HG03565 (cell line): Measurements from ENCODE around the gene CPED1.

Experiments used
- ATAC-seq: cut with Tn5 transposase; IDR thresholded peaks from one replicate; pipeline ENCODE4 v1.9.1; 2021; ENCODE audit warnings: mild to moderate bottlenecking, moderate library complexity; ENCODE audit not compliant: unreplicated experiment

The CPED1 gene

DNA sequence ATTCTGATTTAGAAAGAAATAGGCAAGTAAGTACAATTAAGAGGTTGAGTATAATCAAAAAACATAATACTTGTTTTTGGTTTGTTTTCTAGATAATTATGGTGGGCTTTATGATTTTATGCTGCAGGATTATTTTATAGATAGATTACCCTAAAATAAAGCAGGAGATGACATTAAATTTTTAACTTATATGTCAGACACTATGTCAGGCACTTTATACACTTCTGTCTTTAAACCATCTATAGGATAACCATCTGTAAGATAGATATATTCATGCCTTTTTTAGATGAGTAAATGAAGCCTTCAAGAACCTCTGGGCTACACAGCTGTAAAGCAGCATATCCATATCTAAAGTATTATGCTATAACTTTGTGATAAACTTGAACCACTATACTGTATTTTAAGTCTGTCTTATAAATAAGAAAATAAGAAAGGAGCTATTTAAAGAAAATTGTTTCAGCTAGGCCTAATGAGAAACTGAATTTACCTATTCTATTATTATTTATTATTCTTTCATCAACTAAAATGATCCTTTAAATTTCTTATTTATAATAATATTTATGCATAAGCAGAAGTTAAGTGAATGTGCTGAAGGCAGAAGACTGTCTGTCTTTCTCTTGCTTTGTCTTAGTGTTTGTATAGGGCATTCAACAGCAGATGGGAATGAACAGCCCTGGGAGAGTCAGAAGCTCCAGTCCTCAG, 94.0 kb downstream of the CPED1 start:
- ATAC-seq = no peak

GRCh38 chr7:121083138-121083789, 94.8 kb downstream of the CPED1 start:
- ATAC-seq = no peak

DNA sequence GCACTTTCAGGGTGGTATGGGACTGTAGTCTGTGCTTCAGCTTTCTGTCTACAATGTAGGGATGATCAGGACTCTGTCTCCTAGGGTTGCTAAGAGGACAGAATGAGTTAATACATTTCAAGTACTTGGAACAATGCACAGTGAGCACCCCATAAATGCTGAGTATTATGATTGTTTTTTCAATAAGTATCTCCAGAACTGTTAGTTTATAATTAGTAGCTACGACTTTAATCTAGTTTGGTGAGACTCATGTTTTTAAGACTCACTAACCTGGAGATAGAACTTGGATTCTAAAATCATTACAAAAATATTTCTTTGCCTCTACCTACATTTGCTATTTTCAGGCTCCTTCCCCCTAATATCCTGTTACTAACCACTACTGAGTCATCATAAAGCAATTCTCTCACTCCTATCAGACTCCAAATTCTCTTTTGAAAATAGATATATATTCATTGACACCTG, 95.3 kb downstream of the CPED1 start:
- ATAC-seq = no peak

GRCh38 chr7:121084256-121084655, 95.7 kb downstream of the CPED1 start:
- ATAC-seq = no peak

GRCh38 chr7:121084748-121085336, 96.3 kb downstream of the CPED1 start:
- no peak for ATAC-seq

DNA sequence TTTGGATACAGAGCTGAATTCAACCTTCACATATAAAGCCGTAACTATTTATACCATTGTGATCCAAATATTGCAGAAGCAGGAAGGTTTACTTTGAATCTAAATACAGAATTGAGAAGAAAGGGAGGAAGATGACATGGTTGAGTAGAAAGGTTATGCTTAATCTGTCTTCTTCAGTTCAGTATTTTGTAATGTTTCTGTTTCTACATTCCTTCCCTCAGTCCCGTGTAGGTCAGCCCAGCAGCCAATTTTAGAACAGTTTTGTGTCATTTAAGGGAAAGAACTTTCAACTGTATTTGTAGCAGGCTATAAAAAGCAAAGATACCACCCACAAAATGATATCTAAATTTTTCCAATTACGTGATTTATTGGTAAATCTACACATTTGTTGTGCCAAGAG, 97.4 kb downstream of the CPED1 start:
- no peak for ATAC-seq

DNA sequence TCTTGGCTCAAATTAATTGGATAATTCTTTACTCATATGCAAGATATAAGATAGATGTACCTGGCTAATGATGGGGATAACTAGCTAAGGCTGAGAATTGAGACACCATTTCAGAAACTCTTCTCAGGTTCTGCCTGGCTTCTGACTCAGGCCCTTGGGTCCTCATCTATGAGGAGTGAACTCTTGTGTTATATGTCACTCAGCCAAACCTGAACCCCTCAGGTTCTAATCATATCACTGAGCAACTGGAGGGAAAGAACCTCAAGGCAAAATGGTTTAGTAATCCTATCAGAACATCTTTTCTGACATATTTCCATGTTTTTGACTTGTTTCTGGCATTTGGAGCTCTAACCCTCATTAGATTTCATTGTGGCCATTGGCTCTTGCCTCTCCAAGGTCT, 100.4 kb downstream of the CPED1 start:
- ATAC-seq = no peak

- ATAC-seq = no peak
These were observed 106.3 kb downstream of the CPED1 start for GRCh38 chr7:121094829-121095228.

DNA sequence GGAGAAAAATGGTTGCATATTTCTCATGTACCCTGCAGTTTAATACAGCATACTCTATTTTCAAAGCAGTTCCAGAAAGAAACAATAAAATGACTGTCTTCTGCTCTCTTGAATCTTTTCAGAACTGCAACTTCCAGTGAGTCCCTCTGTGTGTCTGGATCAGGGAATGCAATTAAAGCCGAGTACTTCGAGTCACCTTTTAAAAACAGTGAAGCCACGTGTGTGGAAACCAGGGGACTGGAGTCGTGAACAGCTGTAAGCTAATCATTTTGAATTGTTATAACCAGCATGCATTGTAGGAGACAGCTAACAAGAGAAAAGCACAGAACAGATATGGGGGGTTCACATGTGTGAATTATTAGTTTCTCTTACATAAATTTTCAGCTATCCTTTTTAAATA, 109.1 kb downstream of the CPED1 start:
- no peak for ATAC-seq

DNA sequence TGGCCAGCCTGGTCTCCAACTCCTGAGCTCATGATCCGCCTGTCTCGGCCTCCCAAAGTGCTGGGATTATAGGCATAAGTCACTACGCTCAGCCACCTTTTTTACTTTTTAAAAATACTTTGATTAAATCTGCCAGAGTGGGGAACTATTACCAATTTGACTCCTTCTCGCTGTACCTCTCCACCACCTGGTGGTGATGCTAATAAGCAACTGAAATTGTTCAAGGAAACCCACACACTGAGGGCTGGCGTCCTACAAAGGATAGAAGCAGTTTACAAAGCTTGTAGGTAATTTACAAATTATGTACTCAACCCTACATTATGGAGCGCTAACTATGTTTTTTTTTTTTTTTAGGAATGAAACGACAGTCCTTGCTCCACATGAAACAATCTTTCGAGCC, 111.1 kb downstream of the CPED1 start:
- ATAC-seq = no peak

DNA sequence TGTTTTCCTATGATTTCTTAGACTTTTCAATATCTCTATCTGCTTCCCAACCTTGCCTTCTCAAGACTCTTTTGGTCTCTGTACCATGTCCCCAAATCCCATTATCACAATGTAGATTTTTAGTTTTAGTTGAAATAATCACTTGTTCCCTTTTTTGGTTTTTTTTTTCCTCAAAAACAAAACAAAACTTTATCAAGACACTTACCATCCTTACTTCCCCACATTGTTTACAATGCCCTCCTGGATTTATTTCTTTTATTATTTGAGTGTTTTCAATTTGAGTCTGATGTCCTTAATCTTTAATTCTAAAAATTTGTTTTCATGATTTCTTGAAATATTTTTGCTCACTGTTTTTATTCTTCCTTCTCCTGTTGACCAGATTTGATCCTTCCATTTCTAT, 112.6 kb downstream of the CPED1 start:
- ATAC-seq = no peak

DNA sequence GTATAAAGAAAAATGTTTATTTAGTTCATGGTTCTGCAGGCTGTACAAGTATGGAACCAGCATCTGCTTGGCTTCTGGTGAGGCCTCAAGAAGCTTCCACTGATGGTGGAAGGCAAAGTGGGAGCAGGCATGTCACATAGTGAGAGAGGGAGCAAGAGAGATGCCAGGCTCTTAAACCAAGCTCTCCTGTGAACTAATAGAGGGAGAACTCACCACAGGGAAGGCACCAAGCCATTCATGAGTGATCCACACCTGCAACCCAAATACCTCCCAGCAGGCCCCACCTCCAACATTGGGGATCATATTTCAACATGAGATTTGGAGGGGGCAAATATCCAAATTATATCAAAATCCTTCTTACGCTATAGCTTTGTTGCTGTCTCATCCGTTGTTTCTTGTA, 113.1 kb downstream of the CPED1 start:
- no peak for ATAC-seq

DNA sequence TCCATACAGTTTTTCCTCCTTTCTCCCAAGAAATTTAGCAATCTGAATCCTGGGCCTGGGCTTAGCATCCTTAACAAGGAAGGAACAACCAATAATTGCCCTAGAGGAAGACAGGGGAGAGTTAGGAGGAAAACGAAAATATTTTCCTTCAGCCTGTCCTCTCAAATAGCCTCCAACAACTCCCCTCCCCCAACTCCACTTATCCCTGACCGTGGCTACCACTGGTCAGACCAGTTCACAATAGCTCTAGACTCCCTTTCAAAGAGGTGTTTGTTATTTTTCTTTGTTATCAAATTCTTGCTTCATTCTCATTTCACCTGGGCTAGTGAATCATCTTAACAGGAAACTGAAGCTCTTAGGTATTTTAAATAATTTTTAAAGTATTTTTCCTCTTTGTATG, 114.1 kb downstream of the CPED1 start:
- ATAC-seq = no peak

- no peak for ATAC-seq
These were observed 114.6 kb downstream of the CPED1 start for GRCh38 chr7:121103086-121103485.

GRCh38 chr7:121103579-121103978, 115.1 kb downstream of the CPED1 start:
- no peak for ATAC-seq

GRCh38 chr7:121105262-121105661, 116.8 kb downstream of the CPED1 start:
- ATAC-seq = no peak

GRCh38 chr7:121107923-121108498, 119.5 kb downstream of the CPED1 start:
- ATAC-seq = peak; percentile 93

GRCh38 chr7:121109145-121109544, 120.6 kb downstream of the CPED1 start:
- ATAC-seq = no peak

DNA sequence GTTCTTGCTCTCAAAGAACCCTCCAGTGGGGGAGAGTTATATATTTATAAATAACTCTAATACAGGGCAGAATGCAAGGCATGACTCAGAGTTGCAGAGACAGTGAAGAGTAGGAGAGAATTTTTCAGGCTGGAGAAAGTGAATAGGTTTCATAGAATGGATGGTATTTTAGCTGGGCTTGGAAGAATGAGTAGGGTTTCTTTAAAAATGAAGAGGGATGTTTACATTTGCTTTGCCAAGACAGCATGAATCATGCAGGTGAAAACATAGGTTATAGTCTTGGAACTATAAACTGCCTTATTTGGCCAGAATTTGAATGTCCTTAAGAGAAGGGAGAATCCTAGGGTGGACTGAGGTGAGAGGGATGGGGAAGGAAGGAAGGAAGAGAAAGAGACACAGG, 124.8 kb downstream of the CPED1 start:
- no peak for ATAC-seq

DNA sequence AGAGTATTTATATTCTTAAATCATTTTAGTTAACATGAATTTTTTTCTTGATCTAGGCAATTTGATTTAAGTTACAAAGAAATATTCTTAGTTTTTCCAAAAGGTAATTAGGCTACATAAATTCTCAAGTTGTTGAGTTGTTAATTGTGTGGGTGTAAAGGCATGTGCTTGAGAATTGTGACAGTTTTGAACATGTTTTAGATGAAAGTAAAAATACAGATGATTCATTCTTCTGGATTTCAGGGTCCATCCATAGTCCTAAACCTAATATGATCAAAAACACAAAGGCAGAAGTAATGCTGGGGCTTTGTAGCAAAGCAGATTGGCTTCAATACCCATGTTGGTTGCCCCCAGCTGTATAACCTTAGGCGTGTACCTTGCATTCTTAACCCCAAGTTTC, 127.9 kb downstream of the CPED1 start:
- no peak for ATAC-seq

DNA sequence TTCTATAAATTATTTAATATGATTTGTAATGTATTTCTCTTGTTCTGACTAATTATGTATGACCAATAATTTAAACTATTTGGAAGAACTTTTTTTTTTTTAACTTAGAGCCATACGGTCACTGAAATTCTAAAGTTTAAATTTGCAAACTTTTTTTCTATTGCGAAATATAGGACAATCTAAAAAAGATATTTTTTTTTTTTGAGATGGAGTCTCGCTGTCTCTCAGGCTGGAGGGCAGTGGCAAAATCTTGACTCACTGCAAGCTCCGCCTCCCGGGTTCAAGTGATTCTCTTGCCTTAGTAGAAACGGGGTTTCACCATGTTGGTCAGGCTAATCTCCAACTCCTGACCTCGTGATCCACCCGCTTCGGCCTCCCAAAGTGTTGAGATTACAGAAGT, 130.5 kb downstream of the CPED1 start:
- no peak for ATAC-seq

DNA sequence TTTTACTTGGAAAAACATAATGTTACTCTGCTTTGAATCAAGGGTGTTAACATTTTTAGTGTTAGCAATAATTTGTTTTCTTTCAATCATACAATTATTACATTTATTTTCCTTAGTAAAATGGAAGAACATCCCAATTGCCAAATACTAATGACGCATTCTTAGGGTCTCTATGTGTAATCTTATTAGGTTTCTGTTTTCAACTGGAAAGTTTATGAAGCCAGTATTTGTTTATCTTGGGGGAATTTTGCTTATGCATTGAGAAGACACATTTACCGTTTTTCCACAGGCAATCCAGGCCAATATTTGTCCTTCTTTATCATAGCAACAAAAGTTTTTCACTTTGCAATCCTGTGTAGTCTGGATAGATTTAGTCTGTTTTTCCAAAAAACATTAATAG, 134.5 kb downstream of the CPED1 start:
- ATAC-seq = no peak
